Measurements from ENCODE around the gene CST6.

The CST6 gene

DNA sequence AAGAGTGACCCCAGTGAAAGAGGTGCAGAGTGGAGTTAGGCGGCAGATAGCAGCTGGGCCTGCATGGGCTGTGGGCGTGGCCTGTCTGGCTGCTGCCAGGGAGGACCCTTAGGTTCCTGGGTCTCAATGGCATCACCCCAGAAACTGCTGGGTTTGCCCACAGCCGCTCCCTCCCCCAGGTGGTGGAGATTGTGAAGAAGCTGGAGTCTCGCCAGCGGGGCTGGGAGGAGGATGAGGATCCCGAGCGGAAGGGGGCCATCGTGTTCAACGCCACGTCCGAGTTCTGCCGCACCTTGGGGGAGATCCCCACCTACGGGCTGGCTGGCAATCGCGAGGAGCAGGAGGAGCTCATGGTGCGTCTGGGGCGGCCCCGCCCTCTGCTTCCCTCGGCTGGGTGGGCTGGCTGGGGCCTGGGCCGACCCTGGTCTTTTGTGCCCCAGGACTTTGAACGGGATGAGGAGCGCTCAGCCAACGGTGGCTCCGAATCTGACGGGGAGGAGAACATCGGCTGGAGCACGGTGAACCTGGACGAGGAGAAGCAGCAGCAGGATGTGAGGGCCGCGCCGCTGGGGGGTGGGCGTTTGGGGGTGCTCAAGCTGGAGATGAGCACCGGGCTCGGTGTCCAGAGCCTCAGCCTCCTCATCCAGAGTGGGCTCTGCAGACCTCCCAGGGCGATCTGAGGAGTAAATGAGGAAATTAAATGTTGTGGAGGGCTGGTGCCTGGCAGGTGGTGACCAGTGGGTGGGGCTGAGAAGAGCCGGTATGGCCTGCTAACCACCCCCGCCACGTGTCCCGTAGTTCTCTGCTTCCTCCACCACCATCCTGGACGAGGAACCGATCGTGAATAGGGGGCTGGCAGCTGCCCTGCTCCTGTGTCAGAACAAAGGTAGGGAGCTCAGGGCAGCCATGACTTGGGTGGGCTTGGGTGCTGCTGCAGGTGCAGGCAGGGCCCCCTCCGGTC, 35.3 kb upstream of the CST6 start:
- no peak for DNase-seq
- Histone ChIP-seq H3K9me3 (ENCODE audit: control insufficient read depth, low read length) (no peaks in the 10 kb centered on the region), H3K36me3 (ENCODE audit: control insufficient read depth, insufficient read depth, low read length) (peaks cover 40% of the 10 kb centered on the region), H3K4me1 (ENCODE audit: control insufficient read depth, insufficient read depth, low read length, poor library complexity, severe bottlenecking) (no peaks in the 10 kb centered on the region), H3K27ac (ENCODE audit: insufficient read depth, low read length, poor library complexity, severe bottlenecking) (no peak overlapping the region), H3K27me3 (replicated peaks; ENCODE audit: control insufficient read depth, insufficient read depth, low read length, poor library complexity, severe bottlenecking) (no peaks in the 10 kb centered on the region), H3K4me3 (ENCODE audit: insufficient read depth, low read depth, low read length, poor library complexity, severe bottlenecking) (no peak overlapping the region)

DNA sequence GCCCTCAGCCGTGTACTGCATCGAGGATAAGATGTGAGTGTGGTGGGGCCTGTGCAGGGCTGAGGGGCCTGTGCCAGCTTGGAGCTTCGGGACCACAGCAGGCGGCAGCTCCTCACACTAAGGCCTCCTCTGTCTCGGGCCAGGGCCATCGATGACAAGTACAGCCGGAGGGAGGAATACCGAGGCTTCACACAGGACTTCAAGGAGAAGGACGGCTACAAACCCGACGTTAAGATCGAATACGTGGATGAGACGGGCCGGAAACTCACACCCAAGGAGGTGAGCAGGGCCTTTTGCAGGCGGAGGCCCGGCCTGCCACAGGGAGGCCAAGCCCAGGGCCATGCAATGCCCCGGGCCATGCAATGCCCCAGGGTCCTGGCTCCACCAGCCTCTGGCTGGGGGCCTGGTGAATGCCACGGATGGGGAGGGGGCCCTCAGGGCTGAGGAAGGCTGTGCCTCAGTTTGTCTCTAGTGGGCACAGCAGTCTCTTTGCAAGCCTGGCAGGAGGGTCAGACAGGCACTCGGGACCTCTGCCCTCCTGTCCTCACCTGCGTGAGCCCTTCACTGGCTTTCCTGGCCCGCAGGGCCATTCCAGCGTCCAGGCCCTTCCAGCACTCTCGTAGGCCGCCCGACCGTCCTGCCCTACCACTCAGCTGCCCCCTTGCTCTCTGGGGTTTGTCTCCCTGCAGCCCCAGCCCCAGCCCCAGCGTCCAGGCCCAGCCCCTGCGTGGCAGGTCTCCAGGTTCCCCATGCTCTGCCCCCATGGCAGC, 34.0 kb upstream of the CST6 start:
- Histone ChIP-seq H3K36me3 (ENCODE audit: control insufficient read depth, insufficient read depth, low read length) (peaks cover 40% of the 10 kb centered on the region), H3K27ac (ENCODE audit: insufficient read depth, low read length, poor library complexity, severe bottlenecking) (no peak overlapping the region), H3K4me3 (ENCODE audit: insufficient read depth, low read depth, low read length, poor library complexity, severe bottlenecking) (no peak overlapping the region), H3K9me3 (ENCODE audit: control insufficient read depth, low read length) (no peaks in the 10 kb centered on the region), H3K27me3 (replicated peaks; ENCODE audit: control insufficient read depth, insufficient read depth, low read length, poor library complexity, severe bottlenecking) (no peaks in the 10 kb centered on the region), H3K4me1 (ENCODE audit: control insufficient read depth, insufficient read depth, low read length, poor library complexity, severe bottlenecking) (no peaks in the 10 kb centered on the region)
- DNase-seq = no peak

- peaks cover 36% of the 10 kb centered on the region for H3K36me3 ChIP-seq (ENCODE audit: control insufficient read depth, insufficient read depth, low read length)
- H3K4me1 ChIP-seq (ENCODE audit: control insufficient read depth, insufficient read depth, low read length, poor library complexity, severe bottlenecking) = no peaks in the 10 kb centered on the region
- H3K27me3 ChIP-seq (replicated peaks; ENCODE audit: control insufficient read depth, insufficient read depth, low read length, poor library complexity, severe bottlenecking) = no peaks in the 10 kb centered on the region
- H3K27ac ChIP-seq (ENCODE audit: insufficient read depth, low read length, poor library complexity, severe bottlenecking) = no peak overlapping the region
- no peak for DNase-seq
- no peaks in the 10 kb centered on the region for H3K9me3 ChIP-seq (ENCODE audit: control insufficient read depth, low read length)
- H3K4me3 ChIP-seq (ENCODE audit: insufficient read depth, low read depth, low read length, poor library complexity, severe bottlenecking) = no peak overlapping the region
Observed at GRCh38 chr11:65978391-65979238, 33.2 kb upstream of the CST6 start.

DNA sequence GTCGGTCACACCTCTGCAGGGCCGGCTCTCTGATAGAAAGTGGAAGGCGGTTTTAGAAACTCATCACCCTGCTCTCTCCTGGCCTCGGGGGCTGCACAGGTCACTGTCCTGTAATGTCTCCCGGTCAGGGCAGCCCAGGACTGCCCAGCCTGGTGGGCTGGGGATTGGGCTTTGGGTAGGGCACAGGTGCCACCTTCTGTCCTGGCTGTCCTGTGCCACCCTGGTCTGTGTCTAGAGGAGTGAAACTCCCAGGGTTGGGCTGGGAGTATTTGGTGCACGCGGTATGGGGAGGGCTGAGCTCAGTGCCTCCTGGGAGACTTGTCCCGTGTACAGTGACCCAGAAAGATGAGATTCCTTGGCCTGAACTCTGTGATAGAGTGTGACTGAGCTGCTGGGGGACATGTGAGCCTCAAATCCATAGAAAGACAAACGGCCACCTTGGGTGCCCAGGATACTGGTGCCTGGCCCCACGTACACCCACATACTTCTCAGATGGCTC, 32.5 kb upstream of the CST6 start:
- peaks cover 35% of the 10 kb centered on the region for H3K36me3 ChIP-seq (ENCODE audit: control insufficient read depth, insufficient read depth, low read length)
- no peaks in the 10 kb centered on the region for H3K9me3 ChIP-seq (ENCODE audit: control insufficient read depth, low read length)
- no peak overlapping the region for H3K4me3 ChIP-seq (ENCODE audit: insufficient read depth, low read depth, low read length, poor library complexity, severe bottlenecking)
- no peaks in the 10 kb centered on the region for H3K27me3 ChIP-seq (replicated peaks; ENCODE audit: control insufficient read depth, insufficient read depth, low read length, poor library complexity, severe bottlenecking)
- no peaks in the 10 kb centered on the region for H3K4me1 ChIP-seq (ENCODE audit: control insufficient read depth, insufficient read depth, low read length, poor library complexity, severe bottlenecking)
- DNase-seq = no peak
- no peak overlapping the region for H3K27ac ChIP-seq (ENCODE audit: insufficient read depth, low read length, poor library complexity, severe bottlenecking)

DNA sequence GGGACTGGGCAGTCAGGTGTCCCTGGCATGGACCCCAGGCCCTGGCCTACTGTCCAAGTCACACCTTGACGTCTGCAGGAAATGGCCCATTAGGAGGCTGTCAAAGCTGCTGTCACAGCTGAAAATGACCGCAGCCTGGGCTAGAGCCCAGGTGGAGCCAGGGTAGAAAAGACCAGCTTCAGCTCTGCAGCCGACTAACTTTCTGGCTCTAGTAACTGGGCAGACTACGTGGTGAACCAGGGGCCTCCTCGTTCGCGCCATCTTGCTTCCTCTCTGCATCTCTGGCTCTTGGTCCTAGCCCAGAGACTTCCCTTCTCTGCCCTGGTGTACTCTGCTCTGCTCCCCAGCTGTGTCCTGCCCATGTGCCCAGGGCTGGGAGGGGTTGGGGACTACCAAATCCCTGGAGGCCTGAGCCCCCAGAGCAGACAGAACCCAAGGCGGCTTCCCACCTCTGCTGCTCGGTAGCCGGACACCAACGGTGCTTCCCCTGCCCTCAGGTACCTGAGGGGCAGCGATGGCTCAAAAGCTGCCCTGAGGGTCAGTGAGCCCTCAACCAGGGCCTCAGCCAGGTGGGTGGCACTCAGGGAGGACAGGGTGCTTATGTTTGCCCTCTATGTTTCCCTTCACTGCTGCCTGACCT, 30.6 kb upstream of the CST6 start:
- Histone ChIP-seq H3K9me3 (ENCODE audit: control insufficient read depth, low read length) (no peaks in the 10 kb centered on the region), H3K36me3 (ENCODE audit: control insufficient read depth, insufficient read depth, low read length) (peaks cover 31% of the 10 kb centered on the region), H3K4me1 (ENCODE audit: control insufficient read depth, insufficient read depth, low read length, poor library complexity, severe bottlenecking) (no peaks in the 10 kb centered on the region), H3K27me3 (replicated peaks; ENCODE audit: control insufficient read depth, insufficient read depth, low read length, poor library complexity, severe bottlenecking) (no peaks in the 10 kb centered on the region), H3K27ac (ENCODE audit: insufficient read depth, low read length, poor library complexity, severe bottlenecking) (no peak overlapping the region), H3K4me3 (ENCODE audit: insufficient read depth, low read depth, low read length, poor library complexity, severe bottlenecking) (no peak overlapping the region)
- no peak for DNase-seq

GRCh38 chr11:65981972-65982823, 29.6 kb upstream of the CST6 start:
- H3K4me3 ChIP-seq (ENCODE audit: insufficient read depth, low read depth, low read length, poor library complexity, severe bottlenecking) = no peak overlapping the region
- H3K27me3 ChIP-seq (replicated peaks; ENCODE audit: control insufficient read depth, insufficient read depth, low read length, poor library complexity, severe bottlenecking) = no peaks in the 10 kb centered on the region
- H3K4me1 ChIP-seq (ENCODE audit: control insufficient read depth, insufficient read depth, low read length, poor library complexity, severe bottlenecking) = no peaks in the 10 kb centered on the region
- no peak for DNase-seq
- no peak overlapping the region for H3K27ac ChIP-seq (ENCODE audit: insufficient read depth, low read length, poor library complexity, severe bottlenecking)
- H3K36me3 ChIP-seq (ENCODE audit: control insufficient read depth, insufficient read depth, low read length) = peaks cover 22% of the 10 kb centered on the region
- no peaks in the 10 kb centered on the region for H3K9me3 ChIP-seq (ENCODE audit: control insufficient read depth, low read length)

DNA sequence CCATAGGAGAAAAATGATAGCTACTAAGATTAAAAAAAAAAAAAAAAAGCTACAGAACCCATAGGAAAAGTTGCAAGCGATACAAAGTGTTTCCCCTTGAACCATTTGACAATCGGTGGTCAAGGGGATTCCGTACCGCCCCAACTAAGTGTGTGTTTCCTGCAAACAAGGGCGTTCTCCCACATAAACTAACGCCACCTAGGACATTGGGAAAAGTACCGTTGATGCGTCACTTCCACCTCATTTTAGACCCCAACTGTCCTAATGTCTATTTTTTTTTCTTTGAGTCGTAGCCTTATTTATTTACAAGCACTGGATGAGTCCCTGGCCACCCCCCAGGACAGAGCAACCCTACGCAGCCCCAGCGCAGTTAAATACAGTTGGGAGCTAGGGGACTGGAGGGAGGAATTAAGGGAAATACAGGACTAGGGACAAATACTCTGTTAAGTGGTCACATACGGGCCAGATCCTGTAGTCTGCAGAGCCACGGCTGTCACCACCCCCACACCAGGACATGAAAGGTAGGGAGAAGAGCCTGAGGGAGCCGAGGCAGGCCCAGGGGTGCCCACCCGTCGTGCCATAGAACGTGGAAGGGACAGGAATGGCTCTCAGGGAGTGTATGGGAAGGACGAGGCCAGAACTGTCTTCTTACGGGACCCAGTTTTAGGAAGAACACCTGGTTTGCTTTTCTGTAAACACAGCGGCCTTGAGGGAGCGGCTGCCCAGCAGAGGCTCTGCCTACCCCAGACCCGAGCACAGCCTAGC, 28.8 kb upstream of the CST6 start:
- Histone ChIP-seq H3K27ac (ENCODE audit: insufficient read depth, low read length, poor library complexity, severe bottlenecking) (no peak overlapping the region), H3K27me3 (replicated peaks; ENCODE audit: control insufficient read depth, insufficient read depth, low read length, poor library complexity, severe bottlenecking) (no peaks in the 10 kb centered on the region), H3K36me3 (ENCODE audit: control insufficient read depth, insufficient read depth, low read length) (peaks cover 15% of the 10 kb centered on the region), H3K4me3 (ENCODE audit: insufficient read depth, low read depth, low read length, poor library complexity, severe bottlenecking) (no peak overlapping the region), H3K4me1 (ENCODE audit: control insufficient read depth, insufficient read depth, low read length, poor library complexity, severe bottlenecking) (no peaks in the 10 kb centered on the region), H3K9me3 (ENCODE audit: control insufficient read depth, low read length) (no peaks in the 10 kb centered on the region)
- no peak for DNase-seq

- H3K27ac ChIP-seq (ENCODE audit: insufficient read depth, low read length, poor library complexity, severe bottlenecking) = no peak overlapping the region
- peaks cover 10% of the 10 kb centered on the region for H3K36me3 ChIP-seq (ENCODE audit: control insufficient read depth, insufficient read depth, low read length)
- no peaks in the 10 kb centered on the region for H3K27me3 ChIP-seq (replicated peaks; ENCODE audit: control insufficient read depth, insufficient read depth, low read length, poor library complexity, severe bottlenecking)
- H3K9me3 ChIP-seq (ENCODE audit: control insufficient read depth, low read length) = no peaks in the 10 kb centered on the region
- no peaks in the 10 kb centered on the region for H3K4me1 ChIP-seq (ENCODE audit: control insufficient read depth, insufficient read depth, low read length, poor library complexity, severe bottlenecking)
- no peak overlapping the region for H3K4me3 ChIP-seq (ENCODE audit: insufficient read depth, low read depth, low read length, poor library complexity, severe bottlenecking)
- no peak for DNase-seq
Observed at GRCh38 chr11:65983589-65983987, 28.2 kb upstream of the CST6 start.

Measured in effector memory CD4-positive, alpha-beta T cell (primary cell).